UCSD-AML1 (cell line): ENCODE results near the gene CYTL1.

Source experiments
- DNase-seq: peaks from one replicate; lab custom pipeline; 2025; ENCODE audit not compliant: unreplicated experiment; lab: John Stamatoyannopoulos, UW

CYTL1 gene

DNA sequence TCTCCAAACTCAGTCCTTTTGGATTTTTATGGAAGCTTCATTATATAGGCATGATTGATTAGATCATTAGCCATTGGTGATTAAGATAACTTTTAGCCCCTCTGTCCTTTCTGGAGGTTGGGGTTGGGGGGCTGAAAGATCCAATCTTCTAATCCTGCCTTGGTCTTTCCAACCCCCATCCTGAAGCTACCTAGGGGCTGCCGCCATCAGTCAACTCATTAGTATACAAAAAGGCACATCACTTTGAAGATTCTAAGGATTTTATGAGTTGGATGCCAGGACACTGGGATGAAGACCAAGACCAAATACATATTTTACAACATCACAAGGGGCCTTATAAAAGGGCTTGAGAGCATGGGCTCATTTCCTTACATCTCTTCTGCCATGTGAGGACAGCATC lies 47.5 kb downstream of the CYTL1 start:
- DNase-seq = no peak

- no peak for DNase-seq
Measured at GRCh38 chr4:4969298-4969697, 50.0 kb downstream of the CYTL1 start.

- DNase-seq = no peak
Measured at GRCh38 chr4:4968161-4968725, 51.0 kb downstream of the CYTL1 start.
